GM10847 (cell line): ENCODE data around the gene PTPRN.
A peak's percentile ranks its signal among the peaks of the same experiment; 100 is the strongest.

Source experiments
- POLR2A ChIP-seq: IDR thresholded peaks from 2 replicates; pipeline ENCODE4 v1.6.1; 2011; ENCODE audit not compliant: insufficient read length; ENCODE audit errors: extremely low read depth

The PTPRN gene

GRCh38 chr2:219270055-219270372 is 39.2 kb downstream of the PTPRN start:
- no peak for TF ChIP-seq POLR2A

GRCh38 chr2:219269362-219270054 is 39.7 kb downstream of the PTPRN start:
- no peak for TF ChIP-seq POLR2A

- TF ChIP-seq POLR2A = no peak
Observed at GRCh38 chr2:219268294-219268693, 40.9 kb downstream of the PTPRN start.

GRCh38 chr2:219266886-219267285 is 42.3 kb downstream of the PTPRN start:
- no peak for TF ChIP-seq POLR2A

- no peak for TF ChIP-seq POLR2A
Observed at GRCh38 chr2:219266232-219266631, 43.0 kb downstream of the PTPRN start.

- TF ChIP-seq POLR2A = no peak
Observed at GRCh38 chr2:219261024-219261855, 48.0 kb downstream of the PTPRN start.

- no peak for TF ChIP-seq POLR2A
Observed at GRCh38 chr2:219254590-219255201, 54.5 kb downstream of the PTPRN start.

GRCh38 chr2:219253753-219254589 is 55.2 kb downstream of the PTPRN start, which contains the start of gene TUBA4A:
TSS of gene TUBA4A (minus strand) at chr2:219253918. CDS start at chr2:219253858, 60 bp downstream.
- TF ChIP-seq POLR2A = peak; percentile 99

- peak; percentile 3 for TF ChIP-seq POLR2A
Observed at GRCh38 chr2:219252900-219253752, 56.1 kb downstream of the PTPRN start, which contains the start of gene TUBA4B. TSS of gene TUBA4B (plus strand) at chr2:219253243. CDS start at chr2:219253408, 165 bp downstream.

- TF ChIP-seq POLR2A = no peak
Observed at GRCh38 chr2:219252570-219252899, 56.7 kb downstream of the PTPRN start.

- TF ChIP-seq POLR2A = no peak
Observed at GRCh38 chr2:219252084-219252483, 57.1 kb downstream of the PTPRN start.

- TF ChIP-seq POLR2A = no peak
Observed at GRCh38 chr2:219251656-219252055, 57.5 kb downstream of the PTPRN start.

GRCh38 chr2:219250049-219250781 is 59.0 kb downstream of the PTPRN start:
- no peak for TF ChIP-seq POLR2A
